NOMO-1 (cell line): ENCODE measurements around the gene MAPK6.
"Not testable (repeated sequence)": the region's sequence is repeated elsewhere in the genome, so short reads cannot be mapped to it uniquely, and the experiment has no call there.

ENCODE experiments used
- DNase-seq, 2 experiments: peaks; one replicate each; lab custom pipeline; 2025; ENCODE audit not compliant: unreplicated experiment in 2 of 2; lab: John Stamatoyannopoulos, UW

Gene MAPK6

GRCh38 chr15:52078876-52079700 is 60.1 kb downstream of the MAPK6 start:
- DNase-seq: peak; percentile 62 to 66

DNA sequence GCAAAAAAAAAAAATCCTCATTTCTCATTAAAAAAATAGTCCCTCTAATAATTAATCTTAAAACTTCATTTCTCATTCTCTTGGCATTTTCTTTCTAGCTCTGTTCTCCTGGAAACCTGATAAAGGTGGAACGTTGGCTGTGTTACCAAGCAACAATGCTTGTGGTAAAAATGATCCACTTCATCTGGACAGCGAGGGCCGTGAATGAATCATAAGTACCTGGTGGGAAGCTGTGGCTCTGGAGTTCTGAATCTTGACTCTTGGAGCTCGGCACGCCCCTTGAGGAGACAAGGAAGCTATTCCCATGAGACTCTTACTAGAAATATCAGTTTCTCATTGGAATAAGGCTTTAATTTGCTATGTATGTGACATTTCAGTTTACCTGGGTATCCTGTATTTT is 61.0 kb downstream of the MAPK6 start:
- DNase-seq: no peak

GRCh38 chr15:52080706-52081392 is 61.8 kb downstream of the MAPK6 start:
- no peak for DNase-seq

DNA sequence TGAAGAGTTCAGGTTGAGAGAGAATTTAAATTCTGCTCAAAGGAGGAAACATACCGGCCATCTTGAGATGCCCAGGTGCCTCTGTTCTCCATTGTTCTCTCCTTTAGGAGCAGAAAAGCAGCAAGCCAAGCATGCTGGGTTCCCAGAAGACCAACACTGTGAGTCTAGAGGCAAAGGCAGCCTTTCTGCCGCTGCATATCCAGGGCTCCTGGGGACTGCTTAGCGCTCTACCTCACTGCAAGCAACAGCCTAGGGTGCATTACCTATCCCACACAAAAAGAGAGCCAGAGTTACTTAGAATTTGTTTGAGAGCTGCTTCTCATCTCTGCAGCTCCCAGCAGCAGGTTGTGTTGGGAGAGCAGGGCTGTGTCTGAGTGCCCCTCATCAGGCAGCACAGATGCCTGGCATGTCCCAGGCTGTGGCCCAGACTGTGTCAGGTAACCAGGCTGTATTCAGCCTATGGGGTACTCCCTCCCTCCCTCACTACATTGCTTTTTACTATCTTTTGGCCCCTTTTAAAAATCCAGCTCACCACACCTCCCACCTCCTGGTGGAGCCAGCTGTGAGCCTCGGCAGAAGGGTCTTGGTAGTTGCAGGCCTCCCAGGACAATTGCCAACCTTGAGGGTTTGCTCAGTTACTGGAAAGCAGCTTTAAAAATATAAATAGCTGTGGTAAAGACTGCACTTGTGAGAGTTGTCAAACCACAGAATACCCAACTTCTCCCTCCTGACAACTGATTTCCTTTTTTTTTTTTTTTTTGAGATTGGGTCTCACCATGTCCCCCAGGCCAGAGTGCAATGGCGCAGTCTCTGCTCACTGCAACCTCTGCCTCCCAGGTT is 63.4 kb downstream of the MAPK6 start:
- DNase-seq: peak; percentile 65 to 92

GRCh38 chr15:52083037-52083359 is 64.0 kb downstream of the MAPK6 start:
- not testable (repeated sequence) for DNase-seq

DNA sequence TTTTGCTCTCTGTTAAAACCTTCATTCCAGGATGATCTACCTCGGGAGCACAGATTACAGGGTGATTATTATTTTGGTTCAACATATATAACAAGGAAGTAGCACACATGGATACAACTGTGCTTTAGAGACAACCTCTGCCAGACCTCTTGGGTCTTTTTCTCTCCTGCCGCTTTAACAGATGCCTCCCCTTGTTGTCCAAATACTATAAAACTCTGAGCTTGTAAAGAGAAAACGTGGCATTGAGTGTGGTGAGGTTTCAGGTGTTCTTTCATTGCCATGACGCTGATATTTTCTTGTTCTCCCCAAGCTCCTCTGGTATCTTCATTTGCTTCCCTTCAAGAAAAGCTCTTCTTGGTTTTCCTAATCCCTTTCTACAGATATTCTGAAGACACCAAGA is 64.6 kb downstream of the MAPK6 start:
- no peak for DNase-seq

GRCh38 chr15:52085299-52085698 is 66.3 kb downstream of the MAPK6 start:
- DNase-seq: no peak

- DNase-seq: peak in 1 of 2 experiments; percentile 82
Observed at GRCh38 chr15:52086011-52086786, 67.2 kb downstream of the MAPK6 start.

DNA sequence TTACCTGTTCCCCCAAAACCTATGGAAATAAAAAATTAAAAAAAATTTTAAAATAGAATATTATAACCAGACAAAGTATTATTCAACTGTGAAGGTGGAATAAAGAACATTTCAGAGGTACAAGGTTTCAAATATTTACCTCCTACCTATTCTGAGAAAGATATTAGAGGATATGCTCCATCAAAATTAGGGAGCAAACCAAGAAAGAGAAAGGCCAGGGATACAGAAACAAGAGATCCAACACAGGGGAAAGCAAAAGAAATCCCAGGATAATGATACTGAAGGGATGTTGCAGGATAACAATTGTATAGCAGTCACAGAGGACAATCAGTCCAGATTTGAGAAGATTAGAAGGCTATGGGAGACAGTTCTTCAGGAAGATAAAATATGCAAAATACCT is 71.2 kb downstream of the MAPK6 start:
- DNase-seq: no peak

- no peak for DNase-seq
Observed at GRCh38 chr15:52093167-52093538, 74.1 kb downstream of the MAPK6 start.

DNA sequence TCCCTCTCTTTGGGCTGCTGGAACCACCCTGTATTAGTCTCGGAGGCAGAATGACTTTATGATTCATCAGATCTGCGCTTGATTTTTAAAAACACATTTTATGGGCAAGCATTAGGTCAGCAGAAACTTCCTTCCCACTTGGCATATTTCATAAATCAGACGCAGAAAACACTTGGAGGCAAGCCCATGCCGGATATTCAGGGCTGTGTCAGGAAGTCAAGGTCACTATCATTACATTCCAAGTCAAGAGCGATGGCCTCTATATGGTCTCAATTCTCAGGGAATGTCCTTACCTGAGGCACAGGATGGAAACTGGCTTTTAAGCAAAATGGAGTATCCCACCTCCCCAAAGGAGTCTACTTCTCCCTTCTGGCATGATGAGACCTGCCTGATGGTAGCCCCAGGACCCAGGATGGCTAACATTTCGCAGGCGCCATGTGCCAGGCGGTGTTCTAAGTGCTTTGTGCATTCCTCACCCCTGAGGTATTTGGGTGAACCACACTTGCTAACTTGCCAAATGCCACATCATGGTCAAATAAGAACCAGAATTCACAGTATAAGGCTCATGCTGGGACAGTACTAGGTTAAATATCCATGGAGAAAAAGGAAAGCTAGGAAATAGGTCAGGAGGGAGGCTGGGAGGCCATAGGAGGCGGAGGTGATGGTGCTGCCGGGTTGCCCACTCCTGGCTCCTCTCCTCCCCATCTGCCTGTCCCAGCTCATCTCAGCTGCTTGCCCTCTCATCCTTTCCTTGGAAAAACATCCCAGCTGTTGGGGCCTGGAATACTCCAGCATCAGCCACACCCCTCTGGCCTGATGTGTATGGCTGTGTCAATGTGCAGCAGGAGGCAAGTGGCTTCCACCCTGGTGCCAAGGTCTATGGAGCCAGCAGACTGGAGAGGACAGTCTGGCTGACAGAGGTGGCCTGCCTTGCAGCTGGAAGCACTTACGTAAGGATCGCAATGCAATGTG is 74.8 kb downstream of the MAPK6 start:
- DNase-seq: peak; percentile 46 to 73

DNA sequence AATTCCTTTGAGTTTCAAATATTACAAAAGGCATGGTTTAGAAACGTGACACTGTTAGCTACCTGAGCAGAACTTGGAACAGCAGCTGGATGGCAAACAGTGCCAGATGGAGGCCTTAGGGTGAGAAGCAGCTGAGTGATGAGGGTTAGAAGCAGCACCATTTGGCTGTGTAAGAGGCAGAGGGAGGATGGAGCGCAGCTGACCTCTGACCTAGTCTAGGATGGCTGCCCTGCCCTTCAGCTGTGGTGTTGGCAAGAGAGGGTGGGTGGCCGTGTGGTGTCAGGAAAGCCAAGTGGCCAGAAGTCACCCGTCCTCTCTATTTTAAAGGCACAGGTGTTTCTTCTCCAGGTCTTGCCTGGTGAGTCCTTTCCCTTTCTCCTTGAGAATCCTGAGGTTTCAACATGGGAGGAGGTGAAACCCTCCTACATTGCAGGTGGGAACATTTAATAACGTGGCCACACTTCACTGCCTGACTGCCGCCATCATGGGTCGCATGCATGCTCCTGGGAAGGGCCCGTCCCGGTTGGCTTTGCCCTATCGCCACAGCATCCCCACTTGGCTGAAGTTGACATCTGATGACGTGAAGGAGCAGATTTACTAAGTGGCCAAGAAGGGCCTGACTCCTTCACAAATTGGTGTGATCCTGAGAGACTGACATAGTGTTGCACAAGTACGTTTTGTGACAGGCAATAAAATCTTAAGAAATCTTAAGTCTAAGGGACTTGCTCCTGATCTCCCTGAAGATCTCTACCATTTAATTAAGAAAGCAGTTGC is 76.0 kb downstream of the MAPK6 start:
- peak in 1 of 2 experiments; percentile 83 for DNase-seq

- DNase-seq: peak; percentile 60 to 87
Observed at GRCh38 chr15:52095597-52096262, 76.7 kb downstream of the MAPK6 start.

DNA sequence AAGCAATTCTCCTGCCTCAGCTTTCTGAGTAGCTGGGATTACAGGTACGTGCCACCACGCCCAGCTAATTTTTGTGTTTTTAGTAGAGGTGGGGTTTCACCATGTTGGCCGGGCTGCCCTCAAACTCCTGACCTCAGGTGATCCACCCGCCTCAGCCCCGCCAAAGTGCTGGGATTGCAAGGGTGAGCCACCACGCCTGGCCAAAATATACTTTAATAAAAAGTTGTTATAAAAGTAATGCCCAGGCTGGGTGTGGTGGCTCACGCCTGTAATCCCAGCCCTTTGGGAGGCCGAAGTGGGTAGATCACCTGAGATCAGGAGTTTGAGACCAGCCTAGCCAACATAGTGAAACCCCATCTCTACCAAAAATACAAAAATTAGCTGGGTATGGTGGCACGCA is 77.5 kb downstream of the MAPK6 start:
- not testable (repeated sequence) for DNase-seq

GRCh38 chr15:52097180-52097579 is 78.2 kb downstream of the MAPK6 start:
- no peak for DNase-seq

DNA sequence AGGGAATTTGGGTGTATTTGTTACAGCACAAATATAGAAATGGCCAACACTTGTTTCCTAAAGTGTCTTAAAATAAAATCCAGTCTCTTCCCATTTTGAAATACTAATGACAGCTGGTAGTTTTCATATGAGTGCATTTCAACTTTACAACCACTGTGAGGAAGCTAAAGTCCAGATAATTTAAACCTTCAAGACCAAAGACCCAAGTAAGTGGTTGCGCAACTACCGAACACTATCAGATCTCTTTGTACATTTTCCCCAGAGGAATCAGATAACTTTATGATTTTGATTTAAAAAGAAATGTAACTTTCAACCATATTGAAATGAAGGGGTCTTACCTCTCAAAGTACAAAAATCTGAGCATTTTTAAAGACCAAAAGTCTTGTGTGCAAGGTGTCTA is 79.3 kb downstream of the MAPK6 start:
- DNase-seq: peak; percentile 33 to 79

DNA sequence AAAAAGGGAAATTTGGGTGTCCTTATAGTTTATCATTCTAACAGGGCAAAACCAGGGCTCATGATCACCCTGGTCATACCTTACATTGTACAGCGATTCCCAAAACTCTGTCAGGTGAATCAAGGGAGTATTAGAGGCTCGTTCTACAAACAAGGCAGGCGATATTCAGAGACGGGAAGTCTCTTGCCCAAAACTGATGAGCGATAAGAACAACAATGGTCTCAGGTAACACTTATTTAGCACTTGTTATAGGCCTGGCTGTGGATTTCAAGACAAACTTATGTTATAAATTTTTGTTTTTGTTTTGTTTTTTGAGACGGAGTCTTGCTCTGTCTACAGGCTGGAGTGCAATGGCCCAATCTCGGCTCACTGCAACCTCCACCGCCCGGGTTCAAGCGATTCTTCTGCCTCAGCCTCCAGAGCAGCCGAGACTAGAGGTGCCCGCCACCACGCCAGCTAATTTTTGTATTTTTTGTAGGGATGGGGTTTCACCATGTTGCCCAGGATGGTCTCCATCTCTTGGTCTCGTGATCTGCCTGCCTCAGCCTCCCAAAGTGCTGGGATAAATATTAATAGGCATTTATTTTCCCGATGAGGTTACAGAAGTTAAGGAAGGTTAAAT is 80.7 kb downstream of the MAPK6 start:
- no peak for DNase-seq
